ENCODE results near the gene GAL3ST2. TPM values are rescaled to one million over a fixed set of nuclear protein-coding genes. Genes with fewer than 3 reads are reported as not detected.

The GAL3ST2 gene
- total RNA-seq, 4 donors from 2014 or later, result 50.8 to 364 (median 76.0) TPM

DNA sequence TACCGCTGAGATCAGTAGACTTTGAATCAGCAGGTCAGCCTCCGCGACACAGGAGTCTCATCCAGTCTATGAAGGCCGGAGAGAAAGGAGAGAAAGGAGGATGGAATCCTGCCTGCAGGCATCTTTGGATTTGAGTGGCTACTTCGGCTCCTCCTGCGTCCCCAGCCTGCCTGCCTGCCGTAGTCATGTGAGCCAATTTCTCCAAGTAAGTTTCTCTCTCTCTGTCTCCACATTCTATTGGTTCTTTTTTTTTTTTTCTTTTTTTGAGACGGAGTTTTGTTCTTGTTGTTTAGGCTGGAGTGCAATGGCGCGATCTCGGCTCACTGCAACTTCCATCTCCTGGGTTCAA lies 65.4 kb downstream of the GAL3ST2 start:
- TF ChIP-seq POLR2AphosphoS5 (IDR thresholded peaks at IDR 0.05), result no peak
- no peak for TF ChIP-seq EP300 (IDR thresholded peaks at IDR 0.05; ENCODE audit: low read depth)
- TF ChIP-seq, protein P1, sequence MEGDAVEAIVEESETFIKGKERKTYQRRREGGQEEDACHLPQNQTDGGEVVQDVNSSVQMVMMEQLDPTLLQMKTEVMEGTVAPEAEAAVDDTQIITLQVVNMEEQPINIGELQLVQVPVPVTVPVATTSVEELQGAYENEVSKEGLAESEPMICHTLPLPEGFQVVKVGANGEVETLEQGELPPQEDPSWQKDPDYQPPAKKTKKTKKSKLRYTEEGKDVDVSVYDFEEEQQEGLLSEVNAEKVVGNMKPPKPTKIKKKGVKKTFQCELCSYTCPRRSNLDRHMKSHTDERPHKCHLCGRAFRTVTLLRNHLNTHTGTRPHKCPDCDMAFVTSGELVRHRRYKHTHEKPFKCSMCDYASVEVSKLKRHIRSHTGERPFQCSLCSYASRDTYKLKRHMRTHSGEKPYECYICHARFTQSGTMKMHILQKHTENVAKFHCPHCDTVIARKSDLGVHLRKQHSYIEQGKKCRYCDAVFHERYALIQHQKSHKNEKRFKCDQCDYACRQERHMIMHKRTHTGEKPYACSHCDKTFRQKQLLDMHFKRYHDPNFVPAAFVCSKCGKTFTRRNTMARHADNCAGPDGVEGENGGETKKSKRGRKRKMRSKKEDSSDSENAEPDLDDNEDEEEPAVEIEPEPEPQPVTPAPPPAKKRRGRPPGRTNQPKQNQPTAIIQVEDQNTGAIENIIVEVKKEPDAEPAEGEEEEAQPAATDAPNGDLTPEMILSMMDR (IDR thresholded peaks at IDR 0.05), result no peak
- TF ChIP-seq POLR2A (IDR thresholded peaks at IDR 0.05), result no peak
- no peak for DNase-seq
- peaks cover 0 to 20% (median 13%) of the 10 kb centered on the region in 4 donors for H3K4me1 ChIP-seq
- H3K27me3 ChIP-seq, result peaks cover 17% of the 10 kb centered on the region
- no peaks in the 10 kb centered on the region for H3K36me3 ChIP-seq
- no peak overlapping the region for H3K27ac ChIP-seq
- H3K9me3 ChIP-seq, result no peaks in the 10 kb centered on the region
- WGBS, 2 donors (ENCODE audit: low coverage in 1 of 2), result 81 to 85% methylated on average over 7 to 11 of the region's 11 CpGs
- H3K4me3 ChIP-seq, result no peak overlapping the region
- in situ Hi-C loops (cut with MboI; ENCODE audit: low pct_ligation_motif_present in 1 of 4, low pct_unique_long_range_greater_than_20kb in 1 of 4, low sequenced_read_pairs in 3 of 4) (no loop called here), intact Hi-C loops (cut with DNase I; ENCODE audit: low total_unique reads) (no loop called here)

DNA sequence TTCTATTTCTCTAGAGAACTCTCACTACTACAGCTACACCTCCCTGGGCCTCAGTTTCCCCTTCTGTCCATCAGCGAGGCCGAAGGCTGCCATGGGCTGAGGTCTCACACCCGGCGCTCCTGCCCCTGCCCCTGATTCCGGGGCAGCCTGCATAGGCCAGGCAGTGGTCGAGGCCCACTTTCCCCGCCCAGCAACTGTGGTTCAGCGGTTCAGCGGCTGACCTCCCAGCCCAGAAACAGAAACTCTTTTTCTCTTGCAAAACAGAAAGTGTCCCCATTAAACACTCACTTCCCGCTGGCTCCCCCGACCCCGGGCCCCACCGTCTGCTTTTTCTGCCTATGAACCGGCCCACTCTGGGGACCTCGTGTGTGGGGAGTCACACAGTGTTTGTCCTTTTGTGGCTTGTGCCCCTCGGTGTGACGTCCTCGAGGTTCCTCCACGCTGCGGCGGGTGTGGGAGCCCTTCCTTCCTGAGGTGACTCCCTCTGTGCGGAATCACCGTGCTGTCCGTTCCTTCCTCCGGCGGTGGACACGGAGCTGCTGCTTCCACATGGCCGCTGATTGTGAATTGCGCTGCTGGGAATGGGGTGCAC lies 66.1 kb downstream of the GAL3ST2 start:
- 53 to 81% methylated on average over 7 to 29 of the region's 29 CpGs for WGBS, 2 donors (ENCODE audit: low coverage in 1 of 2)
- H3K27me3 ChIP-seq, result peaks cover 11% of the 10 kb centered on the region
- intact Hi-C loops (cut with DNase I; ENCODE audit: low total_unique reads), result no loop called here
- H3K9me3 ChIP-seq, result no peaks in the 10 kb centered on the region
- no peaks in the 10 kb centered on the region for H3K36me3 ChIP-seq
- peak; percentile 65 for DNase-seq
- TF ChIP-seq POLR2AphosphoS5 (IDR thresholded peaks at IDR 0.05), result peak in 2 of 3 donors; percentile 49 to 53
- TF ChIP-seq EP300 (IDR thresholded peaks at IDR 0.05; ENCODE audit: low read depth), result peak; percentile 53
- TF ChIP-seq, protein P1 (IDR thresholded peaks at IDR 0.05), result no peak
- peak; percentile 40 for TF ChIP-seq POLR2A (IDR thresholded peaks at IDR 0.05)
- peaks cover 0 to 20% (median 13%) of the 10 kb centered on the region in 4 donors for H3K4me1 ChIP-seq
- H3K4me3 ChIP-seq, result peak overlapping the region in 2 of 4 donors; percentile 5 to 48
- peak overlapping the region; percentile 18 to 76 (median 54) for H3K27ac ChIP-seq
- in situ Hi-C loops (cut with MboI; ENCODE audit: low pct_ligation_motif_present in 1 of 4, low pct_unique_long_range_greater_than_20kb in 1 of 4, low sequenced_read_pairs in 3 of 4), result no loop called here

- Histone ChIP-seq H3K9me3 (no peaks in the 10 kb centered on the region), H3K4me3 (peak overlapping the region in 3 of 4 donors; percentile 35 to 48 (median 36)), H3K27me3 (peaks cover 4% of the 10 kb centered on the region), H3K27ac (peak overlapping the region; percentile 18 to 76 (median 54)), H3K4me1 (peaks cover 0 to 20% (median 13%) of the 10 kb centered on the region in 4 donors), H3K36me3 (no peaks in the 10 kb centered on the region)
- WGBS, 2 donors (ENCODE audit: low coverage in 1 of 2), result 58% methylated on average over 25 of the region's 52 CpGs; no CpG with 5 or more reads in 1 of the 2 donors
- DNase-seq, result no peak
- intact Hi-C loops (cut with DNase I; ENCODE audit: low total_unique reads), result no loop called here
- no peak for TF ChIP-seq EP300 (IDR thresholded peaks at IDR 0.05; ENCODE audit: low read depth)
- TF ChIP-seq POLR2AphosphoS5 (IDR thresholded peaks at IDR 0.05), result no peak
- no peak for TF ChIP-seq POLR2A (IDR thresholded peaks at IDR 0.05)
- TF ChIP-seq, protein P1 (IDR thresholded peaks at IDR 0.05), result no peak
- in situ Hi-C loops (cut with MboI; ENCODE audit: low pct_ligation_motif_present in 1 of 4, low pct_unique_long_range_greater_than_20kb in 1 of 4, low sequenced_read_pairs in 3 of 4), result no loop called here
Observed at GRCh38 chr2:241843321-241844065, 66.9 kb downstream of the GAL3ST2 start.

- Histone ChIP-seq H3K9me3 (no peaks in the 10 kb centered on the region), H3K36me3 (no peaks in the 10 kb centered on the region), H3K27me3 (no peaks in the 10 kb centered on the region), H3K4me1 (peaks cover 0 to 20% (median 13%) of the 10 kb centered on the region in 4 donors), H3K27ac (peak overlapping the region; percentile 18 to 76 (median 54)), H3K4me3 (peak overlapping the region; percentile 16 to 48 (median 36))
- 5 to 7% methylated on average over 3 to 43 of the region's 65 CpGs for WGBS, 2 donors (ENCODE audit: low coverage in 1 of 2)
- in situ Hi-C loops (cut with MboI; ENCODE audit: low pct_ligation_motif_present in 1 of 4, low pct_unique_long_range_greater_than_20kb in 1 of 4, low sequenced_read_pairs in 3 of 4) (no loop called here), intact Hi-C loops (cut with DNase I; ENCODE audit: low total_unique reads) (no loop called here)
- DNase-seq, result peak; percentile 82
- TF ChIP-seq EP300 (IDR thresholded peaks at IDR 0.05; ENCODE audit: low read depth), result no peak
- TF ChIP-seq, protein P1 (IDR thresholded peaks at IDR 0.05), result peak in 3 of 5 experiments; percentile 21 to 34 (median 21)
- peak in 2 of 3 donors; percentile 45 to 57 for TF ChIP-seq POLR2AphosphoS5 (IDR thresholded peaks at IDR 0.05)
Observed at GRCh38 chr2:241844066-241844728, 67.6 kb downstream of the GAL3ST2 start.
